HepG2 (cell line): ENCODE data around the gene A1CF. TPM values are rescaled to one million over a fixed set of nuclear protein-coding genes. Genes with fewer than 3 reads are reported as not detected.

Source experiments
- AHDC1 ChIP-seq: sonication (generic); formaldehyde crosslinking; IDR thresholded peaks from 2 replicates; pipeline ENCODE4 v1.5.1; 2020; ENCODE audit warnings: mild to moderate bottlenecking, missing genetic modification reagents, borderline replicate concordance
- ARNT ChIP-seq: fragments of 450-650 bp; IDR thresholded peaks from 2 replicates; pipeline ENCODE4 v1.6.1; 2017
- DMAP1 ChIP-seq: IDR thresholded peaks from 2 replicates; pipeline ENCODE4 v1.6.1; 2016
- ELF3 ChIP-seq: IDR thresholded peaks from 2 replicates; pipeline ENCODE4 v1.6.1; 2016; ENCODE audit warnings: missing genetic modification reagents, missing compliant biosample characterization
- FOXM1 ChIP-seq: sonication (generic); formaldehyde crosslinking; IDR thresholded peaks from 2 replicates; pipeline ENCODE4 v1.5.0; 2020; ENCODE audit warnings: missing genetic modification reagents
- HNF4A ChIP-seq: sonication (generic); formaldehyde crosslinking; IDR thresholded peaks from 2 replicates; pipeline ENCODE4 v1.4.0; 2020; ENCODE audit warnings: missing genetic modification reagents
- HOXA3 ChIP-seq: sonication (generic); formaldehyde crosslinking; IDR thresholded peaks from 2 replicates; pipeline ENCODE4 v1.5.0; 2020; ENCODE audit warnings: missing genetic modification reagents
- KDM6A ChIP-seq: IDR thresholded peaks from 2 replicates; pipeline ENCODE4 v1.6.1; 2016; ENCODE audit warnings: low read depth
- SKI ChIP-seq: fragments of 450-650 bp; IDR thresholded peaks from one replicate; pipeline ENCODE4 v1.6.1; 2018; ENCODE audit warnings: mild to moderate bottlenecking; ENCODE audit not compliant: partially characterized antibody
- TARDBP ChIP-seq: sonication (generic); formaldehyde crosslinking; IDR thresholded peaks from 2 replicates; pipeline ENCODE4 v1.8.0; 2022; ENCODE audit warnings: mild to moderate bottlenecking, missing genetic modification reagents
- ZBTB39 ChIP-seq: sonication (generic); formaldehyde crosslinking; IDR thresholded peaks from 2 replicates; pipeline ENCODE4 v1.5.0; 2020; ENCODE audit warnings: missing genetic modification reagents
- ZMYM4 ChIP-seq: sonication (generic); formaldehyde crosslinking; IDR thresholded peaks from 2 replicates; pipeline ENCODE4 v1.8.1; 2023; ENCODE audit warnings: mild to moderate bottlenecking, missing genetic modification reagents
- ZNF780A ChIP-seq: sonication (generic); formaldehyde crosslinking; IDR thresholded peaks from 2 replicates; pipeline ENCODE4 v1.8.0; 2022; ENCODE audit warnings: mild to moderate bottlenecking, missing genetic modification reagents, moderate library complexity
- polyA plus RNA-seq, 8 experiments: library from polyadenylated mRNA; depleted of rRNA in 3 of 8; stranded (reverse) in 7 of 8; unstranded in 1 of 8; fragments of >200 nt; fragmentation: Illumina TruSeq in 4 of 8; extraction: Trizol in 4 of 8; gene quantifications; 2 replicates each; pipeline versions ENCODE4 v1.2.1 to v1.2.3, GENCODE V29; 2011 to 2016; ENCODE audit warnings: low read depth in 4 of 8, missing spikeins in 1 of 8, mixed read lengths in 1 of 8; ENCODE audit not compliant: insufficient read depth in 1 of 8
- total RNA-seq, 5 experiments: library from RNA; depleted of rRNA; stranded (reverse); fragments of >200 nt; fragmentation: Illumina TruSeq; extraction: Trizol; gene quantifications; 2 replicates each; pipeline ENCODE4 v1.2.3, GENCODE V29; 2016; ENCODE audit warnings: low read depth in 1 of 5
- TF ChIP-seq, protein P1 (sequence below): sonication (generic); formaldehyde crosslinking; IDR thresholded peaks from 2 replicates; pipeline ENCODE4 v1.4.0; 2020; ENCODE audit warnings: missing genetic modification reagents
- TF ChIP-seq, protein P2 (sequence below): sonication (generic); formaldehyde crosslinking; IDR thresholded peaks from 2 replicates; pipeline ENCODE4 v1.4.0; 2020; ENCODE audit warnings: mild to moderate bottlenecking, missing genetic modification reagents
- TF ChIP-seq, protein P3 (sequence below), 2 experiments: sonication (generic) in 1 of 2; formaldehyde crosslinking in 1 of 2; IDR thresholded peaks; 2 replicates each; pipeline versions ENCODE4 v1.5.1 to v1.6.1; 2011 to 2020; ENCODE audit warnings: borderline replicate concordance in 1 of 2, low read depth in 1 of 2, low read length in 1 of 2, mild to moderate bottlenecking in 1 of 2, missing genetic modification reagents in 1 of 2, moderate library complexity in 1 of 2

Gene A1CF
- total and polyA plus RNA-seq, 2 of the 13 experiments (the other 11 are each of a cell fraction or from before 2014, with no cell fraction given) = 56.1 to 58.1 TPM

DNA sequence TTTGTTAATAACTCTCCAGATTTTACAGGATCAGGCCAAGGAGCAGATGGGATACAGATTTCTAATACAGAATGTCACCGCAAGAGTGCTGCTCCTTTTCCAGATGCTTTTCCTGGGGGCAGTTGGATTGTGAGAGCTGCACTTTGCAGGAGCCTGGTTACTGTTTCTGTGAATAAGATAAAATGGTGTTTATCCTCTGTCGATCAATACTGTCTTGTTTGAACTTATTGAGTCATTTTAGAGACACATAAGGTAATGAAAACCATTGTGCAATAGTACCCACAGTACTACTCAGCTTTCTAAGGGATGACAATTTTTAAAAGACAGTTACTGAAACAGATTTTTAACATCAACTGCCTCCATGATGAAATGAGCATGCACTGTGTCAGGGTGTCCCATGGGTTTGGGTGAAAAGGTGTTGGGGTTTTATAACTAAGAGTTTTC is 2.9 kb downstream of the A1CF start (continued):
- TF ChIP-seq, protein P1, sequence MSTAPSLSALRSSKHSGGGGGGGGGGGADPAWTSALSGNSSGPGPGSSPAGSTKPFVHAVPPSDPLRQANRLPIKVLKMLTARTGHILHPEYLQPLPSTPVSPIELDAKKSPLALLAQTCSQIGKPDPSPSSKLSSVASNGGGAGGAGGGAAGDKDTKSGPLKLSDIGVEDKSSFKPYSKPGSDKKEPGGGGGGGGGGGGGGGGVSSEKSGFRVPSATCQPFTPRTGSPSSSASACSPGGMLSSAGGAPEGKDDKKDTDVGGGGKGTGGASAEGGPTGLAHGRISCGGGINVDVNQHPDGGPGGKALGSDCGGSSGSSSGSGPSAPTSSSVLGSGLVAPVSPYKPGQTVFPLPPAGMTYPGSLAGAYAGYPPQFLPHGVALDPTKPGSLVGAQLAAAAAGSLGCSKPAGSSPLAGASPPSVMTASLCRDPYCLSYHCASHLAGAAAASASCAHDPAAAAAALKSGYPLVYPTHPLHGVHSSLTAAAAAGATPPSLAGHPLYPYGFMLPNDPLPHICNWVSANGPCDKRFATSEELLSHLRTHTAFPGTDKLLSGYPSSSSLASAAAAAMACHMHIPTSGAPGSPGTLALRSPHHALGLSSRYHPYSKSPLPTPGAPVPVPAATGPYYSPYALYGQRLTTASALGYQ = peak; percentile 81; the same call in 1 of the 2 replicates
- TF ChIP-seq, protein P2, sequence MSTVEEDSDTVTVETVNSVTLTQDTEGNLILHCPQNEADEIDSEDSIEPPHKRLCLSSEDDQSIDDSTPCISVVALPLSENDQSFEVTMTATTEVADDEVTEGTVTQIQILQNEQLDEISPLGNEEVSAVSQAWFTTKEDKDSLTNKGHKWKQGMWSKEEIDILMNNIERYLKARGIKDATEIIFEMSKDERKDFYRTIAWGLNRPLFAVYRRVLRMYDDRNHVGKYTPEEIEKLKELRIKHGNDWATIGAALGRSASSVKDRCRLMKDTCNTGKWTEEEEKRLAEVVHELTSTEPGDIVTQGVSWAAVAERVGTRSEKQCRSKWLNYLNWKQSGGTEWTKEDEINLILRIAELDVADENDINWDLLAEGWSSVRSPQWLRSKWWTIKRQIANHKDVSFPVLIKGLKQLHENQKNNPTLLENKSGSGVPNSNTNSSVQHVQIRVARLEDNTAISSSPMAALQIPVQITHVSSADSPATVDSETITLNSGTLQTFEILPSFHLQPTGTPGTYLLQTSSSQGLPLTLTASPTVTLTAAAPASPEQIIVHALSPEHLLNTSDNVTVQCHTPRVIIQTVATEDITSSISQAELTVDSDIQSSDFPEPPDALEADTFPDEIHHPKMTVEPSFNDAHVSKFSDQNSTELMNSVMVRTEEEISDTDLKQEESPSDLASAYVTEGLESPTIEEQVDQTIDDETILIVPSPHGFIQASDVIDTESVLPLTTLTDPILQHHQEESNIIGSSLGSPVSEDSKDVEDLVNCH = no peak
- no peak for TF ChIP-seq ARNT
- TF ChIP-seq ZNF780A (CRISPR knock-in tag) = no peak
- peak; percentile 49; the same call in 1 of the 2 replicates for TF ChIP-seq HOXA3 (CRISPR knock-in tag)
- peak; percentile 97 for TF ChIP-seq ZBTB39 (CRISPR knock-in tag)
- peak; percentile 69; the same call in 1 of the 2 replicates for TF ChIP-seq TARDBP (CRISPR knock-in tag)
- TF ChIP-seq AHDC1 = peak; percentile 94
- TF ChIP-seq, protein P3, sequence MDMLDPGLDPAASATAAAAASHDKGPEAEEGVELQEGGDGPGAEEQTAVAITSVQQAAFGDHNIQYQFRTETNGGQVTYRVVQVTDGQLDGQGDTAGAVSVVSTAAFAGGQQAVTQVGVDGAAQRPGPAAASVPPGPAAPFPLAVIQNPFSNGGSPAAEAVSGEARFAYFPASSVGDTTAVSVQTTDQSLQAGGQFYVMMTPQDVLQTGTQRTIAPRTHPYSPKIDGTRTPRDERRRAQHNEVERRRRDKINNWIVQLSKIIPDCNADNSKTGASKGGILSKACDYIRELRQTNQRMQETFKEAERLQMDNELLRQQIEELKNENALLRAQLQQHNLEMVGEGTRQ (IDR thresholded peaks at IDR 0.05; ENCODE audit: low read depth, low read length) = no peak
- TF ChIP-seq, protein P3 (CRISPR knock-in tag; IDR thresholded peaks at IDR 0.05; ENCODE audit: borderline replicate concordance) = 0 out of 2 replicates have a peak, but pooled peaks have one; percentile 18
- no peak for TF ChIP-seq FOXM1 (CRISPR knock-in tag)
- peak; percentile 77 for TF ChIP-seq ZMYM4 (CRISPR knock-in tag)
- TF ChIP-seq KDM6A (CRISPR knock-in tag) = 0 out of 2 replicates have a peak, but pooled peaks have one; percentile 24
- TF ChIP-seq HNF4A (CRISPR knock-in tag) = peak; percentile 70
- TF ChIP-seq DMAP1 (CRISPR knock-in tag) = 0 out of 2 replicates have a peak, but pooled peaks have one; percentile 57
- peak; percentile 57 for TF ChIP-seq SKI
- peak; percentile 78 for TF ChIP-seq ELF3 (CRISPR knock-in tag)
